HG02870 (cell line): ENCODE results near the gene RFPL2.
"Not testable (repeated sequence)": the region's sequence is repeated elsewhere in the genome, so short reads cannot be mapped to it uniquely, and the experiment has no call there.

ENCODE experiments used
- ATAC-seq: cut with Tn5 transposase; IDR thresholded peaks from one replicate; pipeline ENCODE4 v1.9.1; 2021; ENCODE audit warnings: mild to moderate bottlenecking, moderate library complexity; ENCODE audit not compliant: unreplicated experiment

RFPL2 gene

DNA sequence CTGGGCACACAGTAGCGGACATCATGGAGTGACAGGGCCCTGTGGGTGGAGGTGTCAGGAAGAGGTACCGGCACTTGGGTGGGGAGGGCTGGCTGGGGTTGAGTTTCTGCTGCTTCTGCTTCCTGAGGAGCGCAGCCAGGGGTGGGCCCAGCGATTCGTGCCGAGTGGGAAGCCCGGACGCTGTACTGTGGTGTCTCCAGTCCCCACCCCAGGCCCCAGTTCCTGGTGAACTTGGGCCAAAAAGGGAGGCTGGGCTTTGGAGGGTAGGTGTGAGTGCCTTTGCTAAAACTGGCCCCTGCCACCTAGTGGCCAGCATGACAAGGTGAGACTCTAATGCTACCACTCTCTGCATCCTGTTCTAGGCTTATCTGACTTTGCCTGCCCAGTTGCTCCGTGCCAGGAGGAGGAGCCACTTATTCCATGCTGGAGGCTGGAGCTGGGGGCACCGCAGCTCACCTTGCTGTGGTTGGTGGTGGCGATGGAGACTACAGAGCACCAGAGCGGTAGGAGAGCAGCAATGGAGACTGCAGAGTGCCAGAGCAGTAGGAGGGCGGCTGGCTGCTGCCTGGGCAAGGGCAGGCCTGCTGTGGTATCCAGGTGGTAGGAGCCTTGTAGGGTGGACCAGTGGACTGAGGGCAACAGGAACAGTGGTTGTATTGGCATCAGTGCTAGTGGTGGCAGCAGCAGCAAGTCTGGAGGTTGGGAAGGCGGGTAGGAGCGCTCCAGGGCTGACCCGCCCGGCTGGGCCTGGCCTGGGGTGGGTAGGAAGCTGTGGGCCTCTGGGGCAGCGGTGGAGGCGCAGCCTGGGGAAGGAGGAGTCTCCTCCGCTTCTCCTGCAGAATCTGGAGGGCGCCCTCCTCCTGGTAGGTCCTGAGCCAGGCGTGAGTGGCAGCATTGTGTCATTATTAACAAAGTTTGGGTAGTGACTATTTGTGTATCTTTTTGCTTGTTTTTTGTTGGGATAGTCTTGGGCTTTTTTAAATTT, 2.2 kb upstream of the RFPL2 start:
- ATAC-seq = no peak

DNA sequence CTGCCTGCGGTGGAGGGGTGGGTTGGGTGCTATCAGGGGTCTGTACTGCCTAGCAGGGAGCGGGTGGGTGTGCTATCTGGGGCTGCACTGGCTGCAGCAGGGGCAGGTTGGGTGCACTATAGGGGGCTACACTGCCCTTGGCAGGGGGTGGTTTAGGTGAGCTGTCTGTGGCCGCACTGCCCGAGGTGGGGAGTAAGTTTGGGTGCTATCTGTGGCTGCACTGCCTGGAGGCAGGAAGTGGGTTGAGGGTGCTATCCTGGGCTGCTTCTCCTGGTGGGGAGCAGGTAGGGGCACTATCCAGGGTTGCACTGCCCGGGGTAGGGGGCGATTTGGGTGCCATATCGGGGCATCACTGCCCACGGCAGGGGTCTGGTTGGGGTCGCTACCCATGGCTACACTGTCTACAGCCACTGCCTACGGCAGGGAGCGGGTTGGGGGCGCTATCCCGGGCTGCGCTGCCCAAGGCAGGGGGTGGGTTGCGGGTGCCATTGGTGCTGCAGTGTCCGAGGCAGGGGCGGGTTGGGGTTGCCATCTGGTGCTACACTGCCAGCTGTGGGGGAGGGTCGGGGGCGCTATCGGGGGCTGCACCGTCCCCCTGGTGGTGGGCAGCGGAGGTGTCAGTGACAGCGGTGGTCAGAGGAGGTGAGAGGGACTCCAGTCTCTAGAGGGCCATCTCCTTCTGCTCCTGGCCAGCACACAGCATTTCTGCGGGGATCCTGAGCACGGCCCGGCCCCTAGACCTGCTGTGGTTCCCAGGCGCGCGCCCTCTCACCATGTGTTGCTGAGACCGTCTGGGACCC, 1.3 kb upstream of the RFPL2 start:
- ATAC-seq = no peak

DNA sequence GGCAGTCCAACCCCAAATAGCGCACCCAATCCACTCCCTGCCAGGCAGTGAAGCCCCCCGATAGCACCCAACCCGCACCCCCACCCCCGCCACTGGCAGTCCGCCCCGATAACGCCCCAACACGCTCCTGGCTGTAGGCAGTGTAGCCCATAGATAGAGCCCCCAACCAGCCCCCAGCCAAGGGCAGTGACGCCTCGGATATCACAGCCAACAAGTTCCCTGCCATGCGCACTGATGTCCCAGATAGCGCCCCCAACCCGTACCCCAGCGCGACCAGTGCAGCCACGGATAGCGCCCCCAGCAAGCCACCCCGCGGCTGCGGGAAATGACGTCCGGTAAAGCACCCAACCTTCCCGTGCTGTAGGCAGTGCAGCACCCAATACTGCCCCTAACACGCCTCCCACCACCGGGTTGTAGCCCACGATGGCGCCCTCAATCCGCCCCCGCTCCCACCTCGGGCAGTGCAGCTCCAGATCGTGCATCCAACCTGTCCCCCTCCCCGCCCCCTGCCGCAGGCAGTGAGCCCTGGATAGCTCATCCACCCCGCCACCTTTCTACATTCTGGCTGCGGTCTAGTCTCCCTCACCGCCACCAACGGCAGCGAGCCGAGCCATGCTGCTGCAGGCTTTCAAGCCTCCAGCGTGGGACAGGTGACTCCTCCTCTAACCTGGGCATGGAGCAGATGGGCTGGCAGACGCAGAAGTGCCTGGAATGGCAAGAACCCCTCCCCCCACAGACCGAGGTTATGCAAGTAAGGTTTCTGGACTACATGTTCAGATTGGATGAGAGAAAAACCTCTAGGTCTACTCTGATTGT, 625 bp downstream of the RFPL2 start:
- no peak for ATAC-seq

DNA sequence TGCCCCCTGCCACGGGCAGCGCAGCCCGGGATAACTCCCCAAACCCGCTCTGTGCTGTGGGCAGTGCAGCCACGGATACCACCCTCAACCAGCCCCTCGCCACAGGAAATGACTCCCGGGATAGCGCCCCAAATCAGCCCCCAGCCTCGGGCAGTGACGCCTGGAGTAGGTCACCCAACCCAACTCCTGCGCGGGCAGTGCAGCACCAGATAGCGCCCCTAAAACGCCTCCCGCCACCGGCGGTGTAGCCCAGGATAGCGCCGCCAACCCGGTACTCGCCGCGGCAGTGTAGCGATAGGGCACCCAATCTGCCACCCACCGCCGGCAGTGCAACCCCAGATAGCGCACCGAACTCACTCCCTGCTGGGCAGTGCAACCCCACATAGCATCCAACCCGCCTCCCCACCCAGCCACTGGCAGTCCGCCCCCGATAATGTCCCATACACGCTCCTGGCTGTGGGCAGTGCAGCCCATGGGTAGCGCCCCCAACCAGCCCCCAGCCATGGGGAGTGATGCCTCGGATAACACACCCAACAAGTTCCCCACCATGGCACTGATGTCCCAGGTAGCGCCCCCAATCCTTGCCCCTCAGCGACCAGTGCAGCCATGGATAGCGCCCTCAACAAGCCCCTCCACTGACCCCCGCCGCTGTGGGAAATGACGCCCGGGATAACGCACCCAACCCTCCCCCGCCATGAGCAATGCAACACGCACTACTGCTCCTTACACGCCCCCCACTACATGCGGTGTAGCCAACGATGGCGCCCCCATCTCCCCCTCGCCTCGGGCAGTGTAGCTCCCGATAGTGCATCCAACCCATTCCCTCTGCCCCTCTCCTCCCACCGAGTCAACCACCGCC, 1.5 kb downstream of the RFPL2 start:
- ATAC-seq = no peak

DNA sequence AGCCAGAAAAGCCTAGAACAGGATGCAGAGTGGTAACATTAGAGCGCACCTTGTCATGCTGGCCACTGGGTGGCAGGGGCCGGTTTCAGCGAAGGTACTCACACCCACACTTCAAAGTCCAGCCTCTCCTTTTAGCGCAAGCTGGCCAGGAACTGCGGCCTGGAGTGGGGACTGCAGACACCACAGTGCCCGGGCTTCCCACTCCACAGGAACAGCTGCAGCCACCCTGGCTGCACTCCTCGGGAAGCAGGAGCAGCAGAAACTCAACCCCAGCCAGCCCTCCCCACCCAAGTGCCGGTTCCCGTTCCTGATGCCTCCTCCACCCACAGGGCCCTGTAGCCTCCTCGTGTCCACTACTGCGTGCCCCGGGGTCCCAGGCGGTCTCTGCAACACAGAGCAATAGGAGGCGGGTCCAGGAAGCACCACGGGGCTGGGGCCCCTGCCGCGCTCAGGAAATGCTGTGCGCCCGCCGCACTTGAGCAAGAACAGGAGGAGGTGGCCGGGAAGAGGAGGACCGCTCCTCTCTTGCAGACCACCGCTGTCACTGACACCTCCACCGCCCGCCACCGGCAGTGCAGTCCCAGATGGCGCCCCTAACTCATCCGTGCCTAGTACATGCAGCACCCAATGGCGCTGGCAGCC, 2.2 kb downstream of the RFPL2 start:
- no peak for ATAC-seq

DNA sequence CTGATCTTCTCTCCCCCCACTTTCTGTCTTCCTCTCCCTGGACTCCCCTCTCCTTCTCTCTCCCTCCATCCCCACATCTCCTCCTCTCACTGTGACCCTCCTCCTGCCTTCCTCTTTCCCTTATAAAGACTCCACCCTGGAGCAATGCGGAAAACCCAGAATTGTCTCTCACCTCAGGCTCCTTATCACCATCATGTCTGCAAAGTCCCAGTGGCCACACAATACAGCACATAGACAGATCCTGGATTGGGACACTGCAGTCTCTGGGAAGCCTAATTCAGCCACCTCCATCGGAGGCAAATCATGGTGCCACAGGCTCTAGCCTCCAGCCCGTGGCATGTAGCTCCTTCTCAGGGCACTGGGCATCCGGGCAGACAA, 2.7 kb downstream of the RFPL2 start:
- ATAC-seq = no peak

DNA sequence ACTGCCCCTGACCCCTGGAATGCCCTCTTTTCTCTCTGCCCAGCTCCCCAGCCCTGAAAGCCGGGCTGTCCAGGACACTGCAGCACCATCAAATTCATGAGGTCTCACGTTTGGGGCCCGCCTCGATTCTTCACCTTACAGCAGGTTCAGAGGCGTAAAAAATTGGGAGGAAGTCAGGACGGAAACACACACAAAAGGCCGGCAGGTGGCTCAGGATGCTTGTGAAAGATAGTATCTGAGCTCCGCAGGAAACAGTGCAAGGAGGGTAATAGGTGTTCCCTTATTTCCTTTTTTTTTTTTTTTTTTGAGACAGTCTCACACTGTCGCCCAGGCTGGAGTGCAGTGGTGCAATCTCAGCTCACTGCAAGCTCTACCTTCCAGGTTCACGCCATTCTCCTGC, 4.1 kb downstream of the RFPL2 start:
- ATAC-seq = no peak

DNA sequence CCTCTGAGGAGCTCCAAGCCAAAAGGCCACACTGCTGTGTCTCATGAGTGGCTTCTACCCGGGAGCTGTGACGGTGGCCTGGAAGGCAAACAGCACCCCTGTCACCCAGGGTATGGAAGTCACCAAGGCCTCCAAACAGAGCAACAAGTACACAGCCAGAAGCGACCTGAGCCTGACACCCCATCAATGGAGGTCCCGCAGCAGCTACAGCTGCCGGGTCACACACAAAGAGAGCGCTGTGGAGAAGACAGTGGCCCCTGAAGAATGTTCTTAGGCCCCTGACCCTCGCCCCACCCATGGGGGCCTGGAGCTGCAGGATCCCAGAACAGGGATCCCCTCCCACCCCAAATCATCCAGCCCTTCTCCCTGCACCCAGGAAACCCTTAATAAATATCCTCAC, 4.9 kb downstream of the RFPL2 start:
- ATAC-seq = no peak

DNA sequence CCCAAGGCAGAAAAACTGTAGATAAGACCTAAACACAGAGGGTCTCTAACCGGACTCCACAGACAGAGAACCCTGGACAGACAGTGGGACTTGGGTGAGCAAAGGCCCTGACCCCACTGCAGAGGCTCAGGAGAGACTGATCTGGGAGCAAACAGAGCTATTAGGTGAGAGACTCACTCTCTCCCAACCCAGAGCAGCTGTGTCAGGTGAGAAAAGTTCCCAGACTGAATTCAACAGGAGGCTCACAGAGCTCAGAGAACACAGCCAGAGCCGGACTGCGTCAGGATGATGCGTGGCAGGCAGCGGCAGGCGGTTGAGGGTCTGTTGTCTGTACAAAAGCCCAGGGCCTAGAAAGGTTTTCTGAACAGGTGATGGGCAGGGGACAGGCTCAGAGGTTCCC, 5.5 kb downstream of the RFPL2 start:
- ATAC-seq = no peak

DNA sequence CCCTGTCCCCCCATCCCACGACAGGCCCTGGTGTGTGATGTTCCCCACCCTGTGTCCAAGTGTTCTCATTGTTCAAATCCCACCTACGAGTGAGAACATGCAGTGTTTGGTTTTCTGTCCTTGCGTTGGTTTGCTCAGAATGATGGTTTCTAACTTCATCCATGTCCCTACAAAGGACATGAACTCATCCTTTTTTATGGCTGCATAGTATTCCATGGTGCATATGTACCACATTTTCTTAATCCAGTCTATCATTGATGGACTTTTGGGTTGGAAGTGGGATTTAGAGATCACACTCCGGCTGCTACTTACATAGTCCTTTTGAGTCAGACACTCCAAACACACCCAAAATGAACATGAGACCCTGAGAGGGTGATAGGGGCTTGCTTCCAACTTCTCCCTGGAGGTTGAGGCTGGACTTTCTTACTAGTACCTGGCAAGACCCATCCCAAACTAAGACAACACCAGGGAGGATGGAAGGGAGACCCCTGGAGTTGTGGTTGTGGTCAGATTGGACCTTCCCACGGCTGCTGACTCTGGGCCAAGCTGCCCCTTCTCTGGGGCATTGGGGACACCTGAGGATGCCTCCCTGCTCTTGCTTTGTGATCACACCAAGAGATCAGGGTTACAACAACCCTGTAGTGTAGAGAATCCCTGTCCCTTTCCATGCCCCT, 7.2 kb downstream of the RFPL2 start:
- ATAC-seq = not testable (repeated sequence)

DNA sequence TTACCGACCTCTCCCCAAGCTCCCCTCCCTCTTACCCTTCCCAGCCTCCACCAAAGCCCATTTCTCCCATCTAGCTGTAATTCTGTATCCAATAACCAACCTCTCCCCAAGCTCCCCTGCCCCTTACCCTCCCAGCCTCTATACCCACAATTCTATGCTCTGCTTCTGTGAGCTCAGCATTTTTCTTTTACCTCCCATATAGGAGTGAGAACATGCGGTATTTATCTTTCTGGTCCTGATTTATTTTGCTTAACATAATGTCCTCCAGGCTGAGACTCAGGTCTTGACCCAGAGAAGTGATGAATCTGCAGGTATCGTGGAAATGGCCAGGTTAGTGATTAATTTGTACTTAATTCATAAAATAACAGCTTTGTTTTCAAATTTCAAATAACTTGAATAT, 9.0 kb downstream of the RFPL2 start:
- not testable (repeated sequence) for ATAC-seq

DNA sequence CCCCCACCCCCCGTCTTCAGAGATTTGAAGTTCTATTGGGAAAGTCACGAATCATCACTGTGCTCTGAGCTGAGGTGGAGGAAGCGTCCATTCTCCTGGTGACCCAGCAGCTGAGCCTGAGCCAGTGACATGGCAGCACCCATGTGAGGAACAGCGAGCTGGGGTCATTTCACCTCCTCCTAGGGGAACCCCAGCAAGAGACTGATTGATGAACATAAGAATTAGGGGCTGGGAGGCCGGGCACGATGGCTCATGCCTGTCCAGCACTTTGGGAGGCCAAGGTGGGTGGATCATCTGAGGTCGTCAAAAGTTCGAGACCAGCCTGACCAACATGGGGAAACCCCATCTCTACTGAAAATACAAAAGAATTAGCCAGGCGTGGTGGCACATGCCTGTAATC, 11.5 kb downstream of the RFPL2 start:
- not testable (repeated sequence) for ATAC-seq

DNA sequence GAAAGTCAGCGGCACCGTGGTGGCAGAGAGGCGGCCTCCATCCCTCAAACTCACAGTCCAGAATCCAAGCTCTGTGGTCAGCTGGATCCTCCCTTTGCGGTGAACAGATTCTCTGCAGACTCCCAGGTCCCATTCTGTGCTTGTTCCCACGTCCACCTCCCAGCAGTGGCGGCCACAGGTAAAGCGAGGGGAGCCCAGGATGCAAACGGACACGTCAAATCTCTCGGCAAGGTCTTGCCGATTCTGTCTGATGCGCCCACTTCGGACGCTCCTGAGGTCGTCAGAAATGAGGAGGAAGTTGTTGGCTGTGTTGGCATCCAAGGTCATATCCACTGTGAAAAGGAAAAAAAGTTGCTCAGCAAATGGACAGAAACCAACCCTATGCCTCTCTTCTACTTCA, 13.9 kb downstream of the RFPL2 start:
- not testable (repeated sequence) for ATAC-seq

DNA sequence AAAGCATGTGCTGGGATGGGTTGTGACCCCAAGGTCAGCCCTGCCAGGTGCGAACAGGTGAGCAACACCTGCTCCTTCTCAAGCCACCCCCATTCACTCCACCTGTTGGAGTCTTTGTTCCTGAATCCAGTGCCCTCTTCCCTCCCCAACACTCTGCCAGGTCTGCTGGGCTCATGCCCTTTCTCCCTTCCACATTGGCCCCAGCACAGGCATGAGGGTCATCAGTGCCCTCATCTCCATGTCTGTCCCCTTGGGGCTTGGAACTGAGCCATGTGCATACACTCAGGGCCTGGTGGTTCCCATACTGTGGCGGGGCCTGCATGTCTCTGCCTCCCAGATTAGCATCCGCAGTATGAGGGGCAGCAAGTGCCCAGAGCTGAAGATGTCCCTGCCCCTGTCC, 19.1 kb downstream of the RFPL2 start:
- no peak for ATAC-seq

DNA sequence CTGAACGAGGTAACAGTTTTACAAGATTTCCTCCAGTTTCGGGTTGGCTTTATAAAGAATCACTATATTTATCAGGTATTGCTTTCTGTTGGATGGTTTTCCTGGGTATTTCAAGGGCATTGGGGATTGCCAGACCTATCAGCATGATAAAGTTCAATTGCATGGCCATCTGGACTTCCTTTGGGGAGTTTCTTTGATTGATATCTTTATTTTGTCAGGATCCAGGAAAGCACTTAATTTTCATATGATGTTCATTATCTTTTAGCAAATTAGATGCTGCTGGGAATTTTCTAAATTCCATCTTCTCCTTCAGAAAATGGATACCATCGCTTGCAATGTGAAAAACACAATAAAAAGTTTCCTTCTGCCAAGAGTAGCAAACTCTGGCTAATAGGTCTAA, 21.2 kb downstream of the RFPL2 start:
- ATAC-seq = no peak

DNA sequence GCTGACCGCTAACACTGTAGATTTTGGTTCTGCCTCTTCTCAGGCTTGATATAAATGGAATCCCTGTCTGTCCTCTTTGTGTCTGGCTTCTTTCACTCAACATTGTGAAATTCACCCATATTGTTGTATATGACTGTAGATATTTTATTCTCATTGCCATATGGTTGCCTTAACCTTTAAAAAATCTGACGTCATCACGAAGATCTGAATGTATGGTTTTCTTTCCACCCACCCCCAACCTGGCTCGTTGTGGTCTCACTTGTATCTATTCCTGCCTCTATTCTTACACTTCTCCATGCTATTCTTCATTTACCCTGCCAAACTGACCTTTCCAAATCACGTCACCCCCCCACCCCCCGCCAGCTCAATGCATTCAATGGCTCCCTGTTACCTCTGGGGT, 23.8 kb downstream of the RFPL2 start:
- no peak for ATAC-seq

DNA sequence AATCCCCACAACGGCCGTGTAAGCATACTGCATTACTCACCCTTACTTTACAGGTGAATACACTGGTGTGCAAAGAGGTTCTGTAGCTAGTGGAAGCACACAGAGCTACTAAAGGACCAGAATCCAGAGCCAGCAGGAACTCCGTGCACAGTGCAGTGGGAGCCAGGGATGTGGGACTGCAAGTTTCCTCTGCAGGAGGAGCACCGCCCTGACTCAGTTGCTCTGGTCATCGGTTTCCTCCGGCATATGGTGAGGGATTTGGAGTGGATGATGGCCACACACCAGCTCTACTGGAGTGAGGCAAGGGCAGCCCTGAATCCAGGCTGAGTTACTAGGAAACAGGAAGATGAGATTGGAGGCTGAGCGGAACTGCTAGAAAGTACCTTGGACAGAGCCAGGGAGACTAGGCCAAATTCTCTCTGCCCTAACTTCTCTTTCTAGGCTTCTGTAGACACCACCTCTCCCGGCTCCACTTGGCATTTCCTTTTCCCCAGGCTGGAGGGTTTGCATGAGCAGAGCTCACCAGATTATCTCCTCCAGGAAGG, 27.6 kb downstream of the RFPL2 start:
- ATAC-seq = no peak

DNA sequence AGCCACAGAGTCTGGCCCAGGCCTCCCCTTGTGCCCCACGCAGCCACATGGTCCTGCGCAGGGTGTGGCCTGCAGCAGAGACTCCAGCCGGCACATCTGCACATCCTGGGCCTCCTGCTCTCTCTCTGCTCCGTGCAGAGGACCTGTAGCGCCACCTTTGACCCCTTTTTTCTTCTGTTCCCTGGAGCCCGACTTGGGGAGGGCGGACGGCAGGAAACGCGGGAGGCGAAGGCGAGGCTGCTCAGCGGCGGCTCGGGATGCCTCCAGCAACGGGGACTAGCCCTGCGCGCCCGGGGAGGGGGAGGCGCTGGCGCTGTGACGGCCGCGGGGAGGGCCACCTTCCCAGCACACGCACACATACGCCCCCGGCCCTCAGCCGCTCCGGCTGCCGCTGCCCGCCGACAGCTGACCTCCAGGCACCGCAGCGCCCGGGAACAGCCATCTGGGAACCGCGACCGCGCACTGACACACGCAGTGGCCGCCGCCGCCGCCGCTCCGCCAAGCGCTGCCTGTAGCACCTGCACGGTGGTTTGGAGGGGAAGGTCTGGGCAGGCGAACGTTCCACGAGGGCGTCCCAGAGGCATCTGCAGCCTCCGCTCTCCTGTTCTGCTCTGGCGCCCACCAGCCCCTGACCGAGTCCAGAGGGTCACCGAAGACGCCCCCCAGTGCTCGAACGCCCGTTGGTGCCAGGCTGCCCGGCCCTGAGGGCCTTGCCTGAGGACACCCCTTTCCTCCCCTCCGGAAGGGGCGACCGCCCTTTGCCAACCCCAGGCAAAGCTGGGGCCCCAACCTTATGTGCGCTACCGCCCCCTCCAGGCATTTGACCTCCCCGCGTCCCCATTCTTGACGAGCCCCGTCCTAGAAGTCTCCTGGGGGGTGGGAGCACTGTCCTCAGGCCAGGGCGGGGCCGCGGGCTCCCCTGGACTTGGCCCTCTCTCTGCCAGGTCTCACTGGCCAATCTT, 28.9 kb downstream of the RFPL2 start:
- ATAC-seq = no peak
